Stomach (tissue), 19 donors: ENCODE measurements around the gene CTSG. TPM values are rescaled to one million over a fixed set of nuclear protein-coding genes. Genes with fewer than 3 reads are reported as not detected.
A peak's percentile ranks its signal among the peaks of the same experiment; 100 is the strongest.

Experiments
- DNase-seq, 2 donors: peaks; one replicate each; pipeline versions ENCODE4 v3.0.0 to v3.0.0-alpha.2; 2013 to 2019
- H3K27ac ChIP-seq, 5 donors: fragments of 200-600 bp in 4 of 5; sonication (generic) in 4 of 5; one replicate each; pipeline ENCODE4 v1.5.1; 2013 to 2019; ENCODE audit warnings: mild to moderate bottlenecking in 1 of 5, moderate library complexity in 1 of 5
- H3K27me3 ChIP-seq, 3 donors: fragments of 200-600 bp; sonication (generic); one replicate each; pipeline ENCODE4 v1.5.1; 2017 to 2019; ENCODE audit warnings: mixed run types in 1 of 3
- H3K36me3 ChIP-seq, 4 donors: fragments of 200-600 bp; sonication (generic); 1 replicate in 3 of 4; 2 replicates in 1 of 4; pipeline ENCODE4 v1.5.1; 2016 to 2019
- H3K4me1 ChIP-seq, 4 donors: fragments of 200-600 bp; sonication (generic); one replicate each; pipeline ENCODE4 v1.5.1; 2016 to 2019
- H3K4me3 ChIP-seq, 4 donors: fragments of 200-600 bp; sonication (generic) in 3 of 4; one replicate each; pipeline ENCODE4 v1.5.1; 2016 to 2019; ENCODE audit warnings: mild to moderate bottlenecking in 1 of 4
- H3K9me3 ChIP-seq, 4 donors: fragments of 200-600 bp; sonication (generic); one replicate each; pipeline ENCODE4 v1.5.1; 2016 to 2019
- CTCF ChIP-seq, 7 experiments: fragments of 450-650 bp in 4 of 7; fragments of 200-600 bp in 3 of 7; sonication (generic) in 3 of 7; IDR thresholded peaks; one replicate each; pipeline ENCODE4 v1.5.1; 2016 to 2019; ENCODE audit warnings: antibody characterized with exemption in 7 of 7, control low read depth in 2 of 7, mild to moderate bottlenecking in 1 of 7
- EP300 ChIP-seq: sonication (generic); formaldehyde crosslinking; IDR thresholded peaks from one replicate; pipeline ENCODE4 v1.6.1; 2017; ENCODE audit warnings: antibody characterized with exemption
- POLR2A ChIP-seq, 4 donors: fragments of 450-650 bp; IDR thresholded peaks; one replicate each; pipeline ENCODE4 v1.6.1; 2016; ENCODE audit warnings: antibody characterized with exemption in 4 of 4, control low read depth in 2 of 4, mild to moderate bottlenecking in 1 of 4, moderate library complexity in 1 of 4
- POLR2AphosphoS5 ChIP-seq, 3 donors: sonication (generic); formaldehyde crosslinking; IDR thresholded peaks; one replicate each; pipeline ENCODE4 v1.6.1; 2016; ENCODE audit warnings: antibody characterized with exemption in 3 of 3
- WGBS, 5 donors: extraction: QIAGEN DNeasy Blood & Tissue Kit in 3 of 5; methylation state at CpG; one replicate each; pipeline versions ENCODE4 v1.1.5 to v1.1.7; 2013 to 2018; 5-methylcytosine and 5-hydroxymethylcytosine counted together
- intact Hi-C: fragments of 100-400 bp; cut with DNase I; formaldehyde crosslinking; loops from one replicate; pipeline ENCODE4 v1.15.1; 2023; ENCODE audit warnings: low total_unique reads
- long read RNA-seq, 10 donors: transcript quantifications; one replicate each; lab custom pipeline, GENCODE V29; 2026
- polyA plus RNA-seq, 3 donors: library from polyadenylated mRNA; stranded (reverse); fragments of 200-250 nt; gene quantifications; one replicate each; pipeline ENCODE4 v1.2.3, GENCODE V29; 2013
- total RNA-seq, 5 donors: library from RNA; depleted of rRNA; stranded (reverse); fragments of >200 nt; gene quantifications; one replicate each; pipeline versions ENCODE4 v1.1.0 to v1.2.3, GENCODE V29; 2014 to 2016
- donor health status: healthy with polysubstance abuse.
- donor health status: Bipolar disorder and iron deficiency.
- donor health status: healthy.

The CTSG gene
- total RNA-seq (1 to 10 TPM in 2 of 5 donors, under 1 TPM in 1, not detected in 2; 0.89 to 7.5 (median 3.3) TPM), polyA plus RNA-seq (1 to 10 TPM in 1 of 3 donors, under 1 TPM in 2; 0.28 to 2.3 (median 0.37) TPM)
- long read RNA-seq, donor 1, partial matches to known transcripts: 0 of 1 reads
- long read RNA-seq, donor 1, other reads (novel, unspliced or antisense): 0 of 1 reads
- long read RNA-seq, donor 2: 0 reads
- long read RNA-seq, donor 3: 0 reads
- long read RNA-seq, donor 4: 0 reads
- long read RNA-seq, donor 5: 0 reads
- long read RNA-seq, donor 6: 0 reads
- long read RNA-seq, donor 7, partial matches to known transcripts: 0 of 1 reads
- long read RNA-seq, donor 7, other reads (novel, unspliced or antisense): 0 of 1 reads
- long read RNA-seq, donor 8: 0 reads
- long read RNA-seq, donor 9: 0 reads
- long read RNA-seq, donor 10: 0 reads

GRCh38 chr14:24576182-24576581 lies at the start of gene CTSG:
TSS of gene CTSG (minus strand) at chr14:24576250. CDS start at chr14:24576223, 27 bp downstream.
- intact Hi-C loops: no loop called here
- H3K9me3 ChIP-seq: peaks cover 0 to 8% (median 0%) of the 10 kb centered on the region in 4 donors
- WGBS, 5 donors: 61 to 83% (median 68%) methylated on average over 3 of the region's 3 CpGs
- no peaks in the 10 kb centered on the region for H3K36me3 ChIP-seq
- no peak within 1 kb of the TSS for H3K4me3 ChIP-seq
- peaks cover 0 to 11% (median 0%) of the 10 kb centered on the region in 3 donors for H3K27me3 ChIP-seq
- no peak for DNase-seq
- TF ChIP-seq POLR2AphosphoS5 (IDR thresholded peaks at IDR 0.05) (no peak), EP300 (no peak), POLR2A (IDR thresholded peaks at IDR 0.05) (no peak), CTCF (IDR thresholded peaks at IDR 0.05) (no peak)
- H3K4me1 ChIP-seq: no peaks in the 10 kb centered on the region
- H3K27ac ChIP-seq: no peak within 1 kb of the TSS

- Histone ChIP-seq H3K27me3 (no peaks in the 10 kb centered on the region), H3K9me3 (peaks cover 0 to 8% (median 2%) of the 10 kb centered on the region in 4 donors), H3K27ac (no peak overlapping the region), H3K36me3 (no peaks in the 10 kb centered on the region), H3K4me3 (no peak overlapping the region), H3K4me1 (no peaks in the 10 kb centered on the region)
- DNase-seq: no peak
- no peak for TF ChIP-seq POLR2AphosphoS5 (IDR thresholded peaks at IDR 0.05)
- TF ChIP-seq POLR2A (IDR thresholded peaks at IDR 0.05): no peak
- TF ChIP-seq EP300: no peak
- TF ChIP-seq CTCF (IDR thresholded peaks at IDR 0.05): no peak
- intact Hi-C loops: no loop called here
- 58 to 78% (median 64%) methylated on average over 2 of the region's 2 CpGs for WGBS, 5 donors
Observed at GRCh38 chr14:24613747-24614146, 37.7 kb upstream of the CTSG start.

GRCh38 chr14:24613241-24613640 lies 37.2 kb upstream of the CTSG start:
- Histone ChIP-seq H3K27ac (no peak overlapping the region), H3K36me3 (no peaks in the 10 kb centered on the region), H3K4me3 (no peak overlapping the region), H3K9me3 (peaks cover 0 to 4% (median 1%) of the 10 kb centered on the region in 4 donors), H3K27me3 (no peaks in the 10 kb centered on the region), H3K4me1 (no peaks in the 10 kb centered on the region)
- no peak for DNase-seq
- WGBS, 5 donors: 51 to 74% (median 71%) methylated on average over 1 of the region's 1 CpG
- intact Hi-C loops: no loop called here
- TF ChIP-seq EP300 (no peak), POLR2AphosphoS5 (IDR thresholded peaks at IDR 0.05) (no peak), CTCF (IDR thresholded peaks at IDR 0.05) (no peak), POLR2A (IDR thresholded peaks at IDR 0.05) (no peak)

- Histone ChIP-seq H3K4me1 (no peaks in the 10 kb centered on the region), H3K27ac (no peak overlapping the region), H3K36me3 (no peaks in the 10 kb centered on the region), H3K27me3 (no peaks in the 10 kb centered on the region), H3K9me3 (peaks cover 0 to 4% (median 0%) of the 10 kb centered on the region in 4 donors), H3K4me3 (no peak overlapping the region)
- intact Hi-C loops: no loop called here
- TF ChIP-seq EP300 (no peak), POLR2AphosphoS5 (IDR thresholded peaks at IDR 0.05) (no peak), POLR2A (IDR thresholded peaks at IDR 0.05) (no peak), CTCF (IDR thresholded peaks at IDR 0.05) (no peak)
- peak in 1 of 2 donors; percentile 30 for DNase-seq
Observed at GRCh38 chr14:24612196-24612595, 36.1 kb upstream of the CTSG start.
